HG02938 (cell line): Measurements from ENCODE around the gene RIPK4.

Experiments
- ATAC-seq: cut with Tn5 transposase; IDR thresholded peaks from one replicate; pipeline ENCODE4 v1.9.1; 2021; ENCODE audit warnings: mild to moderate bottlenecking, moderate library complexity; ENCODE audit not compliant: unreplicated experiment

RIPK4 gene

DNA sequence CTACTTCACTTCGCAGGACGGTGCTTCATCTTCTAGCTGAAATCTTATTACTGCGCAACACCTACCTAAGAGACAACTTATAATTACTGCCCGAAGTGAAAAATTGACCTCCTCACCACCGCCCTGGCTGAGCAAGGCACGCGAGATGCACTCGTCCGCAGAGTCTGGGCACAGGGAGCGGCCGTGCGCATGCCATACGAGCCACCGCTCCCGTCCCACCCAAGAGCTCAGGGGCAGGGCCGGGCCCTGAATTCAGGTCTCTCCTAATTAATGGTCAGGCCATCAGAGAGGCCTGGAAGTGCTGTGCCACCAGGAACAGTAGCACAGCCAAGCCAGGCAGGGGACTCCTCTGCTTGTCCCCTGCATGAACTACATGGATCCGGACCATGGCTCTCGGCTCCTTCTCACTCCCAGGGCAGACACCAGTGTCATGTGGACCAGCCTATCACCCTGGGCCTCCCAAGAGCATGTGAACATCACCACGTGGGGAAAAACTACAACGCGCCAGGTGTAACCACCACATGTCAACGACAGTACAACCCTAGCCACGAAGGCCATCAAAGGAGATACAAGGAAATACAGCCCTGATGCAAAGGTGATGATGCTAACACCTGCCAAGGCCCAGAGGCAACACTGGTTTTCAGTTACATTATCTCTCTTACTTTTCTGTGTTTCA, 11.5 kb downstream of the RIPK4 start:
- ATAC-seq = no peak

- ATAC-seq = no peak
Measured at GRCh38 chr21:41754479-41754891, 12.4 kb downstream of the RIPK4 start.

DNA sequence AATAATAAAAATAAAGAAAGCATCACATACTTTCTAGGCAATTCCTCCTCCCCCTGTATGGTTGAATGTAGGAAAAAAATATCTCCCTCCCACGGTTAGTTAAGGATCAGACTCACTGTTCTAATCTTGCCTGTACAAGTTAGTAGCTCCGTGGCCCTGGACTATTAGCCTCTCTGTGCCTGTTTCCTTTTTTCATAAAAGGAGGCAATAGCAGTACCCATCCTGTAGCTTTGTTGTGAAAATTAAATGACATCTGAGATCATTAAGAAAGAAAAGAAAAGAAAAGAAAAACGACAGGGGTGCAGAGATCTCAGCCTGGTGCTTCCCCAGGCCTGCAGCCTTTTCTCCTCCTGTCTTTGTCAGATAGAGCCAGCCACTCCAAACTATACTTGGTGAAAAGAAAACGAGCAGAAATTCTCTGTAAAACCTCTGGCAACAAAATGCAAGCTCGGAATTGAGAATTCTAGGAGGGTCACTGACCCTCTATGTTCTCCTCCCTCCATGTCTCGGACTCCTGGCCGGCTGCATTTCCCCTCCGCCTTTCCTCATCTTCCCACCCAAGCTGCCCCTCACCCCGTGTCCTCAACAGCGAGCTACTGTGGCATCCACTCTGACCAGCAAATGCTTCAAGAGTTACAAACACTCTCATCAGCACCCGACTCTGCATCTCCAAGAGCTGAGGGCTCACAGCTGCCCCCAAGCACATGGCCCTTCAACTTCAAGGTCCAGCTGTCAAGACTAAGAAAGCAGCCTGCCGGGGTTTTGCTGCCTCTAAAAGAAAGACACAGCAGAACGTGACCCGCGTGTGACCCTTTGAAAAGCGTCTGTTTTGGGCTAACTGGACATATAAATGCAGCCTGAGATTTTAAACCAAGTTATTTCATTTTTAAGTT, 13.6 kb downstream of the RIPK4 start:
- no peak for ATAC-seq

DNA sequence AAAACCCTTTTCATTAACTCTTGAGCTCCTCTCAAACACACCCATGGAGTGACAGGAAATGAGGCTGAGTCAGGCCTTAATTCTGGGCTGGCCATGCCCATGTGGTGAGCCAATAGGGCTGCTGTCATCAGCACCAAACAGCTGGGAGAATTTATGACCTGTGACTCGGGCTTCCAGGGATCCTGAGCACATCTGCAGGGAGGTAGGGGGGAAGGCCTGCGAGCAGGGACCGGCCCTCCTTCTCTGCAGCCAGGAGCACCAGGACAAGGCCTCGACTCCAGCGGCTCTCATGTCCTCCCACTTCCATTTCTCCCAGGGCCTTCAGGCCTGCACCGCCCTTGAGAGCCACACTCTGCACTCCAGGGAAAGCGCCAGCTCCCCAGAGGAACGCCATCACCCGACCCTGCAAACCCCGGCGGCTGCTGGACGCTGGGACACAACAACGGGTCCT, 14.6 kb downstream of the RIPK4 start:
- no peak for ATAC-seq

DNA sequence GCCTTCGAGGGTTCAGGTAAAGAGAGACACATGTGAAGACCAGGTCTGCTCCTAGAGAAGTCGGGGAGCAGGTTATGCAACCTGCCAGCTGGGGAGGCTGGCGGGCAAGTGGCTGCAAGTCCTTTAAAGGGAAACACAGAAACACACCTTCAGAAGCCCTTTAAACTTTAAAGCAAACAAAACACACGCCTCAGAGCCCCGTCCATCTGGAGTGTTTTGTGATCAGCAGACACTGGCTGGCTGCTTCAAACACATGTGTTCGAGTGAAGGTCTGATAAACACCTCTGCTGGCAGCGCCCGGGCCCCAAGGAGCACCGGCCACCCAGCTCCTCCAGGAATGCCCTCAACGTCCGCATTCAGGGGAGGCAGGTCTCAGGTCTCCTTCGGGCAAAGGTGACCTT, 15.2 kb downstream of the RIPK4 start:
- ATAC-seq = no peak

DNA sequence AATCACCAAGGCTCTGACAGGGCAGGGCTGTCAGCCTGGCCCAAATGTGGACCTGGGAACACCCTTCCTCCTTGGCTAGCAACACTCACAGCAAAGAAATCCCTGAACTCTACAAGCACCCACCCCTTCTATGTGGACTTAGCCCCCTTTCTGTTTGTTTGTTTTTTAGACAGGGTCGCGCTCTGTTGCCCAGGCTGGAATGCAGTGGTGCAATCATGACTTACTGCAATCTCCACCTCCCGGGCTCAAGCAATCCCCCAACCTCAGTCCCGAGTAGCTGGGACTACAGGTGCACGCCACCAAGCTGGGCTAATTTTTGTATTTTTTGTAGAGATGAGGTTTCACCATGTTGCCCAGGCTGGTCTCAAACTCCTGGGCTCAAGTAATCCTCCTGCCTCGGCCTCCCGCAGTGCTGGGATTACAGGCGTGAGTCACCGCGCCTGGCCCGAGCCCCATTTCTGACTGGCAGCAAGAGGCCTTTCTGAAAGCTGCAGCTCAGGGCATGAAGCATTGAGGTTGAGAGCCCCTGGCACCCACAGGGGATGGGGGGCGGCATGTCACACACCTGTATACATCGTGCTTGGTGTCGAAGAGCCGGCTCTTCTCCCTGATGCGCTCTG, 16.2 kb downstream of the RIPK4 start:
- ATAC-seq = no peak

DNA sequence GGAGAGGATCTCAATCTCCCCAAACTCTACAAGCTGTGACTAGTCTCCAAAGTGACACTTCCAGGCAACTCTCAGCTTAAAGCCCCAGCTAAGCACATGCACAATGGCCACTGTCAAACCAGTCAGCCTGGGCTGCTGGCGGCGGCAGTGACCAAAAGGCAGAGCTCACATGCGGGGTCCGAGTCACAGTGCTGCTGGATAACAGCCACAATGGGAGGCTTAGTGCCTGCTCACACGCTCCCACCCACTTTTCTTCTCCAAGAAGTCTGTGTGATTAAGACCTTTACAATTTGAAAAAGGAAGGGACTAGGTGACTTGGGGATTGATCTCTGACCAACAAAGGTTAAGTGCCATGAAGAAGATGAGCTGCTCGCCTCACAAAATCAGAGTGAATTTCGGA, 16.8 kb downstream of the RIPK4 start:
- no peak for ATAC-seq

DNA sequence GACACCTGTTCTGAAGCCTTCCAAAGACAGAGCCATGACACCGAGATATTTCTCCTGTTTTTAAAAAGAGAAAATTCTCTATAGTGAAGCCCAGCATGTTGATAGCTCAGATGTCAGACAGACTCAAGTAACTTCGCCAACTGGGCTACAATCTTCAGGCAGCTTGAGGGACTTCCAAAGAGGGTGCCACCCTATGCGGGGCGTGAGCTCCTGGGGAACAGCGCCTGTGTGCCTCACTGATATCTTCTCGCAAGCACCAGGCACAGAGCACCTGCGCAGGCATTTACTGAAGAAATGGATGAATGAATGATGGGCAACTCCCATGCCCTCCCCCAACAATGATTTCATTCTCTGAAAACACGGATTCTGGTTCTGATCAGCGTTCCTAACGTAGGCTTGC, 17.6 kb downstream of the RIPK4 start:
- no peak for ATAC-seq

DNA sequence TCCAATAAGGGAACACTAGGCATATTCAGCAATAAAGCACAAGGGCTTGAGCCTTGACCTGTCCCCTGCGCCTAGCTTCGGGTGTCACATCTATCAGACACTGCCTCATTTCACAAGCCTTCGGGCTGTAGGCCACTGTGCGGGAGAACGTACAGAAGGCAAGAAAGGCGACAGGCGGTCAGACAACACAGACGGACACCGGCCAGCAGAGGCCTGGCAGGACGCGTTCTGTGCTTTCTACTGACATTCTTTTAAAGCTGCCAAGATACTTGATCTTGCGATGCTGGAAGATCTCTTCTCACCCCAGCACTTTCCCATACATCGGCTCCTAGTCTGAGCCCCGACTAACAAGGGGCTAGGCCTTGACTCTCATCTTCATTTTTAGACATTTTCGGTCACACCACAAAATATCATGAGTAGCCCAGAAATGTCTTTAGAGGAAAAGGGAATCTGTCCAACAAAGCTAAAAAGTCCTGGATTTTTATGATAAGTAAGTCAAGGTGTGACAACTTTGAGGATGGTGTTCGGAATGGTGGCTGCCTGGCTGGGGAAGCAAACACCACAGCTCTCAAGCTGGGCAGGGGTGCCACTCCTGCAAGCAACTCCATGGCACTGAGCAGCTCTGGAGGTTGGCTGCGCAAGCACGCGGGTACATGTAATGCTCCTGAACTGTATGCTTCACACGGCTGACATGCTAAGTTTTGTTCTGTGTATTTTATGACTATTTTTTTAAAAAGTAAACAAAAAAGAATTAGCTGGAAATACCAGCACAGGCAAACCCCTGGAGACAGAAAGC, 18.7 kb downstream of the RIPK4 start:
- ATAC-seq = no peak

GRCh38 chr21:41746744-41747006, 20.2 kb downstream of the RIPK4 start:
- no peak for ATAC-seq

GRCh38 chr21:41745971-41746743, 20.7 kb downstream of the RIPK4 start:
- ATAC-seq = no peak

DNA sequence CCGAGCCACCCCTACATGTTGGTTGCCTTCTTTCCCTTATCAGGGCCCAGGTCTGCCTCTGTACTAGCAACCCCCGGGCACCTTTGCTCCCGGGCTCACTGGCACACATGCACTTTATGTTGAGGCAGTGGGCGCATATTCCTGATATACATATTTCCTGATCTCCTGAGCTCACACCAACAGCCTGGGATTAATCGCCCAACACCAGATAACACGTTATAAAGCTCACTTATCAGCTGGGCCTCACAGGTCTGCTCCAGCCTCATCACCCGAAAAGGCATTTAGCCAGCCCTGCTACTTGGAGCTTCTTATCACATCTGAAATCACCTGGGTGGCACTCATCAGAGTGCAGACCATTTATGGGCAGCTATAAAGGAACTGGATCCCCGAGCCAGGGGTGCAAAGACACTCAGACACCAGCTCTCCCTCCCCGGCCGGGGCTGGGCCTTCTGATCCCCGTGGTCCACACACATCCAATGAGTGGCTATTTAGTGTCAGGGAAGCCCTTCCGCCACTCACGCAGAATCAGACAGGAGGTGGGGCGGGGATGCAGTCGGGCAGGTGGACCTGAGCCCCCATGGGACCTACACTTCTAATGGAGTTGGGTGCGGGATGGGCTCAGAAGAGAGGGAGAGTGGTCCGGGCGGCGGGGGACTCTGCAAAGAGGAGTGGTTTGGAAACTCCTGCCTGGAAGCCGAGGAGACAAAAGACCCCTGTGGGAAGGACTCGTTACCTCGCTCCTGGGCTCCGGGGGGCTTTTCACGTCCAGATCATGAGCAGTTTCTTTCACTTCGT, 21.6 kb downstream of the RIPK4 start:
- ATAC-seq = no peak

- ATAC-seq = no peak
Measured at GRCh38 chr21:41744028-41744930, 22.6 kb downstream of the RIPK4 start.

DNA sequence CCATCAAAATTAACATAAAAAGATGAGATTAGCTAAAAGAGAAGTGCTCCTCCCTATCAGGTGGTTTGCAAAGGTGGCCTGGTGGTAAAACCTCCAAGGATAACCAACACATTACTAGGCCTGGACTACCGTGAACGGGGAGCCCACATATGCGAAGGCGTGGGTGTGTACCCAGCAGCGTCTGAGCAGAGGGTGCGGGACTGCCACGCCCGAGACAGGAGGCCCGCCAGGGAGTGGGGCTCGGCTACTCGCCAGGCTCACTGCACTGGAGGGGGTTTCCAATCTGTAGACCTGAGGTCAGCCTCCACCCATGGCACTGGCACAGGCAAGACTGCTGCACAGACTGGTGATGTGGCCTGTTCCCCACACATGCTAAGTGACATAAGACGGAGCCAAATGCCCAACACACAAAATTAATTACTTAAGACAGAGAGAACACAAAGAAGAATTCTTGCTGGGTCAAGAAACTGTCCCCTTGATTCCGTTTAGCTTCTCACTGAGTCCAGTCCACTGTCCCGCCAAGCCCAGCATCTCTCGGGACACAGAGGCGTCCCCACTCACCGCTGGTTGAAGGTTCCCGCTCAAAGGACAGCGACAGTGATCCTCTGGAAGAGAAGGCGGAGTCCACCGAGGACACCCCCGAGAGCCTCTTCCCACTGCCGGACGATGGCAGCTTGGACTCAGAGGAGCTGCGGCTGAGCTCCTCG, 23.4 kb downstream of the RIPK4 start:
- no peak for ATAC-seq

DNA sequence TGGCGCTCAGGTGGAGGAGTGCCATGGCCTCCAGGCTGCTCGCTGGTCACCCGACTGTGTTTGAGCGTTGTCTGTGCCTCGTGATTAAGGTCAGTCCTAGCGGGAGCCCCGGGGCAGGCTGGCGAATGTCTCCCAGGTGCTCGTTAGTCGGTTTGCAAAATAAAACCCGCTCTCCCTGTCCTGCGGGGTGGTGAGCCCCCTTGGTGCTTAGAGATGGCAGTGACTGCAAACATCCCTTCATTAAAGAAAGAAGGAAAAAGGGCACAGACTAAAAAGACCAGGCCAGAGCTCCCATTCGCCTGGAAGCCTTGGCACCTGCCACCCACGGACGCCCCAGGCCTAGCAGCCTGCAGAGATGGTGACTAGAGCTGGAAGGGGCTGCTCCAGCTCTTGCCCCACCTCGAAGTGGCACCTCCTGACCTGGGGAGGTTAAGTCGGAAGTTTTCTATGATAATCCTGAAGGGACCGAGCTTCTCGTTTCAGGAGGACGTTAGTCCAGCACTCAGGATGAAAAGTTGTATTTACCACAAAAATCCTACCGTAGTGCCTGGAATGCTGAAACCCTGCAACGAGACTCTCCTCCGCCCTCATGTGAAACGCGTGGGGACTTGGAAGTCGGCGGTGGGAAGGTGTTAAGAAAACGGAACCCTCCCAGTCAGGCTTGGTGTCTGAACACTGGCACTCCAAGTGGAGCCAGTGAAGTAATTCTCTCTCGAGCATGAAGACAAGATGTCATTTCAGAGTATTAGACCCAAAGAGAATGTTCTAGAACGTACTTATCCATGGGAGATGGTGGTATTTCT, 24.6 kb downstream of the RIPK4 start:
- no peak for ATAC-seq

- ATAC-seq = no peak
Measured at GRCh38 chr21:41741253-41742072, 25.4 kb downstream of the RIPK4 start.
